HepG2 (cell line): ENCODE measurements around the gene CD302. TPM values are rescaled to one million over a fixed set of nuclear protein-coding genes. Genes with fewer than 3 reads are reported as not detected.
A peak's percentile ranks its signal among the peaks of the same experiment; 100 is the strongest.

Experiments used
- ATAC-seq: fragments of 200-7000 bp; cut with Tn5 transposase; 3 replicates; pipeline ENCODE4 v1.9.1; 2020; ENCODE audit warnings: mild to moderate bottlenecking, moderate library complexity
- BruUV-seq: library from RNA; stranded (reverse); fragments of 400-500 nt; replicated peaks from 2 replicates; lab custom pipeline; 2021; lab: Mats Ljungman, UMichigan
- CTCF ChIA-PET: fragments of 300-600 bp; formaldehyde crosslinking; extraction: SDS; loops from one replicate; lab custom pipeline; 2021; ENCODE audit warnings: low total read pairs, inconsistent platforms, low intra/inter-chr PET ratio; lab: Yijun Ruan, JAX
- POLR2A ChIA-PET: fragments of 350-600 bp; sonication (Branson Sonifier 250); formaldehyde crosslinking; loops from one replicate; lab custom pipeline; 2020; ENCODE audit warnings: antibody characterized with exemption, inconsistent platforms; lab: Yijun Ruan, JAX
- DNase-seq: peaks from one replicate; pipeline ENCODE4 v3.0.0-alpha.2; 2015; ENCODE audit warnings: low spot score
- FAIRE-seq: peaks from 3 replicates; lab custom pipeline; 2011; peaks lifted over from hg19 to GRCh38; lab: Jason Lieb, UNC
- H2AFZ ChIP-seq: one replicate; pipeline ENCODE4 v1.6.1; 2011; ENCODE audit warnings: low read length, inconsistent platforms
- H3K27ac ChIP-seq: fragments of 300-600 bp; 3 replicates; pipeline ENCODE4 v1.8.0; 2011; ENCODE audit warnings: mixed run types, mild to moderate bottlenecking, mixed read lengths, low read length, inconsistent platforms; ENCODE audit not compliant: insufficient read depth; ENCODE audit errors: extremely low read length
- H3K27me3 ChIP-seq, 2 experiments: fragments of 200-600 bp in 1 of 2; 2 replicates in 1 of 2; 3 replicates in 1 of 2; pipeline versions ENCODE4 v1.6.0 to v1.8.0; 2011; ENCODE audit warnings: low read length in 2 of 2, mild to moderate bottlenecking in 2 of 2, moderate library complexity in 2 of 2, inconsistent platforms in 1 of 2; ENCODE audit not compliant: insufficient read depth in 2 of 2, control insufficient read depth in 1 of 2
- H3K36me3 ChIP-seq, 2 experiments: fragments of 200-600 bp in 1 of 2; replicated peaks in 1 of 2; 2 replicates in 1 of 2; 3 replicates in 1 of 2; pipeline versions ENCODE4 v1.5.1 to v1.8.0; 2011; ENCODE audit warnings: low read length in 2 of 2, inconsistent platforms in 1 of 2; ENCODE audit not compliant: insufficient read depth in 2 of 2, control insufficient read depth in 1 of 2
- H3K4me1 ChIP-seq: 2 replicates; pipeline ENCODE4 v1.5.1; 2012; ENCODE audit warnings: low read length, inconsistent platforms; ENCODE audit not compliant: insufficient read depth
- H3K4me2 ChIP-seq: 2 replicates; pipeline ENCODE4 v1.6.0; 2011; ENCODE audit warnings: low read depth, low read length, inconsistent platforms
- H3K4me3 ChIP-seq, 3 experiments: fragments of 200-600 bp in 1 of 3; sonication (generic), shearing (Covaris generic) in 1 of 3; replicated peaks in 1 of 3; 2 replicates each; pipeline ENCODE4 v1.5.1; 2011 to 2016; ENCODE audit warnings: low read length in 3 of 3, inconsistent platforms in 2 of 3, low read depth in 2 of 3, mild to moderate bottlenecking in 2 of 3, control low read depth in 1 of 3, mixed read lengths in 1 of 3; ENCODE audit not compliant: insufficient read depth in 1 of 3
- H3K79me2 ChIP-seq: one replicate; pipeline ENCODE4 v1.6.1; 2011; ENCODE audit warnings: low read length, inconsistent platforms; ENCODE audit not compliant: insufficient read depth
- H3K9ac ChIP-seq: 2 replicates; pipeline ENCODE4 v1.6.0; 2011; ENCODE audit warnings: mild to moderate bottlenecking, low read depth, low read length, inconsistent platforms; ENCODE audit not compliant: insufficient read depth
- H3K9me3 ChIP-seq: 2 replicates; pipeline ENCODE4 v1.5.1; 2012; ENCODE audit warnings: mild to moderate bottlenecking, low read length
- H4K20me1 ChIP-seq: 2 replicates; pipeline ENCODE4 v1.6.0; 2011; ENCODE audit warnings: inconsistent platforms, mild to moderate bottlenecking, low read length, moderate library complexity; ENCODE audit not compliant: insufficient read depth
- ARNT2 ChIP-seq: sonication (generic); formaldehyde crosslinking; IDR thresholded peaks from 2 replicates; pipeline ENCODE4 v1.8.0; 2022; ENCODE audit warnings: mild to moderate bottlenecking, low read depth, missing genetic modification reagents, moderate library complexity
- CBFB ChIP-seq: sonication (generic); formaldehyde crosslinking; IDR thresholded peaks from 2 replicates; pipeline ENCODE4 v1.4.0; 2020; ENCODE audit warnings: missing genetic modification reagents
- CBX1 ChIP-seq: IDR thresholded peaks from one replicate; pipeline ENCODE4 v1.6.1; 2016; ENCODE audit warnings: antibody characterized with exemption, low read depth
- EED ChIP-seq: sonication (generic); formaldehyde crosslinking; IDR thresholded peaks from 2 replicates; pipeline ENCODE4 v1.5.0; 2020; ENCODE audit warnings: mild to moderate bottlenecking, missing genetic modification reagents
- EZH2 ChIP-seq: conservative IDR thresholded peaks from 2 replicates; pipeline ENCODE4 v1.6.1; 2012; ENCODE audit warnings: mild to moderate bottlenecking, low read depth, low read length, moderate library complexity
- FOXO4 ChIP-seq: sonication (generic); formaldehyde crosslinking; conservative IDR thresholded peaks from 2 replicates; pipeline ENCODE4 v1.8.1; 2023; ENCODE audit warnings: missing genetic modification reagents
- HNF1A ChIP-seq, 2 experiments: sonication (generic) in 1 of 2; formaldehyde crosslinking in 1 of 2; IDR thresholded peaks; 2 replicates each; pipeline versions ENCODE4 v1.4.0 to v1.6.1; 2016 to 2020; ENCODE audit warnings: borderline replicate concordance in 1 of 2, low read depth in 1 of 2, mild to moderate bottlenecking in 1 of 2, missing genetic modification reagents in 1 of 2
- ISL2 ChIP-seq: sonication (generic); formaldehyde crosslinking; IDR thresholded peaks from 2 replicates; pipeline ENCODE4 v1.5.0; 2020; ENCODE audit warnings: missing genetic modification reagents
- KDM5A ChIP-seq: fragments of 200-600 bp; sonication (generic); IDR thresholded peaks from 2 replicates; pipeline ENCODE4 v1.7.0; 2018; ENCODE audit warnings: antibody characterized with exemption, mild to moderate bottlenecking, low read length, borderline replicate concordance
- MXI1 ChIP-seq: IDR thresholded peaks from 3 replicates; pipeline ENCODE4 v1.6.1; 2012; ENCODE audit warnings: low read depth, low read length, inconsistent platforms, borderline replicate concordance
- NFE2L2 ChIP-seq: fragments of 150-350 bp; IDR thresholded peaks from 2 replicates; pipeline ENCODE4 v1.6.1; 2014; ENCODE audit warnings: low read length
- ONECUT2 ChIP-seq: sonication (generic); formaldehyde crosslinking; IDR thresholded peaks from 2 replicates; pipeline ENCODE4 v1.4.0; 2020; ENCODE audit warnings: missing genetic modification reagents
- PCBP1 ChIP-seq: fragments of 200-400 bp; formaldehyde crosslinking; IDR thresholded peaks from 2 replicates; pipeline ENCODE4 v1.6.1; 2017; ENCODE audit warnings: mild to moderate bottlenecking, low read depth, low read length, borderline replicate concordance
- RAD51 ChIP-seq: fragments of 450-650 bp; IDR thresholded peaks from 2 replicates; pipeline ENCODE4 v1.6.1; 2016; ENCODE audit warnings: borderline replicate concordance
- RFX1 ChIP-seq: fragments of 450-650 bp; IDR thresholded peaks from 2 replicates; pipeline ENCODE4 v1.6.1; 2017
- TGIF2 ChIP-seq: IDR thresholded peaks from 2 replicates; pipeline ENCODE4 v1.6.1; 2016; ENCODE audit warnings: control low read depth, missing compliant biosample characterization
- ZEB1 ChIP-seq: IDR thresholded peaks from 2 replicates; pipeline ENCODE4 v1.6.1; 2012; ENCODE audit warnings: mild to moderate bottlenecking, low read depth, inconsistent platforms; ENCODE audit not compliant: insufficient replicate concordance
- ZFP82 ChIP-seq: sonication (generic); formaldehyde crosslinking; IDR thresholded peaks from 2 replicates; pipeline ENCODE4 v1.5.1; 2020; ENCODE audit warnings: mild to moderate bottlenecking, missing genetic modification reagents, borderline replicate concordance
- ZMAT3 ChIP-seq: sonication (generic); formaldehyde crosslinking; conservative IDR thresholded peaks from 2 replicates; pipeline ENCODE4 v1.7.0; 2021; ENCODE audit warnings: missing genetic modification reagents
- ZNF343 ChIP-seq: sonication (generic); formaldehyde crosslinking; IDR thresholded peaks from 2 replicates; pipeline ENCODE4 v1.4.0; 2020; ENCODE audit warnings: mild to moderate bottlenecking, missing genetic modification reagents
- WGBS: methylation state at CpG from one replicate; pipeline ENCODE4 v1.1.6; 2017; ENCODE audit warnings: low lambda C conversion rate; 5-methylcytosine and 5-hydroxymethylcytosine counted together
- in situ Hi-C: cut with HindIII; loops from 2 replicates; pipeline ENCODE4 v1.10.0; 2017; ENCODE audit warnings: low pct_unique_long_range_greater_than_20kb; ENCODE audit not compliant: extremely low pct_ligation_motif_present
- intact Hi-C: fragments of 100-400 bp; cut with micrococcal nuclease; formaldehyde crosslinking; loops from one replicate; pipeline ENCODE4 v1.10.0; 2022; ENCODE audit not compliant: unreplicated experiment
- polyA plus RNA-seq, 8 experiments: library from polyadenylated mRNA; depleted of rRNA in 3 of 8; stranded (reverse) in 7 of 8; unstranded in 1 of 8; fragments of >200 nt; fragmentation: Illumina TruSeq in 4 of 8; extraction: Trizol in 4 of 8; gene quantifications; 2 replicates each; pipeline versions ENCODE4 v1.2.1 to v1.2.3, GENCODE V29; 2011 to 2016; ENCODE audit warnings: low read depth in 4 of 8, missing spikeins in 1 of 8, mixed read lengths in 1 of 8; ENCODE audit not compliant: insufficient read depth in 1 of 8
- total RNA-seq, 5 experiments: library from RNA; depleted of rRNA; stranded (reverse); fragments of >200 nt; fragmentation: Illumina TruSeq; extraction: Trizol; gene quantifications; 2 replicates each; pipeline ENCODE4 v1.2.3, GENCODE V29; 2016; ENCODE audit warnings: low read depth in 1 of 5
- TF ChIP-seq, protein P1 (sequence below): conservative IDR thresholded peaks from 2 replicates; pipeline ENCODE4 v1.6.1; 2018; ENCODE audit warnings: missing genetic modification reagents

The CD302 gene
- total and polyA plus RNA-seq, 2 of the 13 experiments (the other 11 are each of a cell fraction or from before 2014, with no cell fraction given): 8.0 to 15.6 TPM

DNA sequence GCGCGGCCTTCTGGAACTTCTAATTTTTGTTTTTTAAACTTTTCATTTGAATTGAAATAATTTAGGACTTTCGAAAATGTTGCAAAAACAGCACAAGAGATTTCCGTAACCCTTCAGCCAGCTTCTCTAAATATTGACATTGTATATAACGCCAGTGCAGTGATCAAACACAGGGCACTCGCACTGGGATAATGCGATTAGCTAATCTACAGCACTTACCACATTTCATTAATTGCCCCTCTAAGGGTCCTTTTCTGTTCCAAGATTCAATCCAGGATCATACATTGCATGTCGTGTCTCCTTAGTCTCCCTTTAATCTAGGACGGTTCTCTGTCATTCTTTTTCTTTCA lies 343 bp upstream of the CD302 start:
- no peaks in the 10 kb centered on the region for H3K27me3 ChIP-seq
- DNase-seq (peak; percentile 48), FAIRE-seq (no peak), ATAC-seq (peak; percentile 59)
- POLR2A ChIA-PET: interaction anchor here (0.7 to 1.0 kb wide), 3 partner anchors 86 to 520 kb away, joined by 3 to 4 read pairs (median 4); partner anchors contain the start of gene MARCHF7
- in situ Hi-C loops: no loop called here
- H3K79me2 ChIP-seq: peaks cover 11% of the 10 kb centered on the region
- peak overlapping the region; percentile 77 for H3K9ac ChIP-seq
- no TSS peak for BruUV-seq
- peak overlapping the region; percentile 69 to 92 (median 74) for H3K4me3 ChIP-seq
- WGBS: 2% methylated on average over 9 of the region's 9 CpGs
- peak overlapping the region; percentile 81 for H3K4me2 ChIP-seq
- no peaks in the 10 kb centered on the region for H3K36me3 ChIP-seq
- CTCF ChIA-PET: no interaction called here
- no peaks in the 10 kb centered on the region for H3K9me3 ChIP-seq
- H4K20me1 ChIP-seq: no peaks in the 10 kb centered on the region
- H3K4me1 ChIP-seq: peaks cover 43% of the 10 kb centered on the region
- intact Hi-C loops: loop anchor here (5.0 to 10.0 kb wide), 2 partner anchors 86 to 184 kb away; partner anchors contain the start of genes BAZ2B and MARCHF7
- H2AFZ ChIP-seq: peak overlapping the region; percentile 3
- peak overlapping the region; percentile 79 for H3K27ac ChIP-seq
- TF ChIP-seq ZEB1 (no peak), CBX1 (no peak), NFE2L2 (no peak), RAD51 (no peak), FOXO4 (no peak), ONECUT2 (CRISPR knock-in tag) (peak; percentile 36; the same call in 1 of the 2 replicates), ZNF343 (CRISPR knock-in tag) (no peak), EED (CRISPR knock-in tag) (no peak), CBFB (no peak), MXI1 (no peak), ZMAT3 (CRISPR knock-in tag) (no peak), RFX1 (no peak), ZFP82 (no peak), TGIF2 (CRISPR knock-in tag) (no peak), EZH2 (no peak), HNF1A (IDR thresholded peaks at IDR 0.05; ENCODE audit: low read depth) (no peak), HNF1A (CRISPR knock-in tag; IDR thresholded peaks at IDR 0.05; ENCODE audit: borderline replicate concordance) (no peak), PCBP1 (no peak), KDM5A (no peak), ARNT2 (no peak), ISL2 (CRISPR knock-in tag) (peak; percentile 1; the same call in 1 of the 2 replicates)
- TF ChIP-seq, protein P1, sequence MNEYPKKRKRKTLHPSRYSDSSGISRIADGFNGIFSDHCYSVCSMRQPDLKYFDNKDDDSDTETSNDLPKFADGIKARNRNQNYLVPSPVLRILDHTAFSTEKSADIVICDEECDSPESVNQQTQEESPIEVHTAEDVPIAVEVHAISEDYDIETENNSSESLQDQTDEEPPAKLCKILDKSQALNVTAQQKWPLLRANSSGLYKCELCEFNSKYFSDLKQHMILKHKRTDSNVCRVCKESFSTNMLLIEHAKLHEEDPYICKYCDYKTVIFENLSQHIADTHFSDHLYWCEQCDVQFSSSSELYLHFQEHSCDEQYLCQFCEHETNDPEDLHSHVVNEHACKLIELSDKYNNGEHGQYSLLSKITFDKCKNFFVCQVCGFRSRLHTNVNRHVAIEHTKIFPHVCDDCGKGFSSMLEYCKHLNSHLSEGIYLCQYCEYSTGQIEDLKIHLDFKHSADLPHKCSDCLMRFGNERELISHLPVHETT (CRISPR knock-in tag): no peak
